ENCODE data around the gene GLI3. TPM values are rescaled to one million over a fixed set of nuclear protein-coding genes. Genes with fewer than 3 reads are reported as not detected.

GLI3 gene
- total RNA-seq = 2.2 TPM

GRCh38 chr7:42236976-42237810, at the start of gene GLI3:
Gene GLI3 (minus strand): TSS chr7:42237209. CDS start chr7:42223253, 13,956 bp downstream.
- peak; percentile 44 to 93 for DNase-seq (ENCODE audit: low spot score in 2 of 2)
- Histone ChIP-seq H3K4me3 (peak within 1 kb of the TSS; percentile 77 to 85), H3K4me1 (peaks cover 0 to 4% of the 10 kb centered on the region in 2 donors), H3K9me3 (no peaks in the 10 kb centered on the region), H3K27me3 (no peaks in the 10 kb centered on the region), H3K36me3 (no peaks in the 10 kb centered on the region), H3K27ac (peak within 1 kb of the TSS; percentile 90 to 98)
- TF ChIP-seq CTCF (IDR thresholded peaks at IDR 0.05) = peak; percentile 9 to 35 (median 21)
- intact Hi-C loops (cut with DNase I) = loop anchor here (1.0 to 10.0 kb wide), 6 partner anchors 26 to 1638 kb away; partner anchors contain the start of gene C7orf25

- Histone ChIP-seq H3K9me3 (no peaks in the 10 kb centered on the region), H3K27me3 (no peaks in the 10 kb centered on the region), H3K4me3 (no peak overlapping the region), H3K27ac (no peak overlapping the region), H3K4me1 (no peaks in the 10 kb centered on the region), H3K36me3 (no peaks in the 10 kb centered on the region)
- TF ChIP-seq CTCF (IDR thresholded peaks at IDR 0.05) = no peak
- no peak for DNase-seq (ENCODE audit: low spot score in 2 of 2)
- intact Hi-C loops (cut with DNase I) = no loop called here
Observed at GRCh38 chr7:42285383-42285824, 48.4 kb upstream of the GLI3 start.

- Histone ChIP-seq H3K4me3 (no peak overlapping the region), H3K9me3 (no peaks in the 10 kb centered on the region), H3K36me3 (no peaks in the 10 kb centered on the region), H3K27ac (no peak overlapping the region), H3K27me3 (no peaks in the 10 kb centered on the region), H3K4me1 (no peaks in the 10 kb centered on the region)
- intact Hi-C loops (cut with DNase I) = no loop called here
- no peak for DNase-seq (ENCODE audit: low spot score in 2 of 2)
- TF ChIP-seq CTCF (IDR thresholded peaks at IDR 0.05) = no peak
Observed at GRCh38 chr7:42283553-42283952, 46.5 kb upstream of the GLI3 start.

- intact Hi-C loops (cut with DNase I) = no loop called here
- TF ChIP-seq CTCF (IDR thresholded peaks at IDR 0.05) = no peak
- no peak overlapping the region for H3K4me3 ChIP-seq
- no peaks in the 10 kb centered on the region for H3K27me3 ChIP-seq
- H3K9me3 ChIP-seq = no peaks in the 10 kb centered on the region
- no peaks in the 10 kb centered on the region for H3K4me1 ChIP-seq
- no peak overlapping the region for H3K27ac ChIP-seq
- DNase-seq (ENCODE audit: low spot score in 2 of 2) = no peak
- no peaks in the 10 kb centered on the region for H3K36me3 ChIP-seq
Observed at GRCh38 chr7:42278344-42278743, 41.3 kb upstream of the GLI3 start.

- no peaks in the 10 kb centered on the region for H3K27me3 ChIP-seq
- no peaks in the 10 kb centered on the region for H3K36me3 ChIP-seq
- no peaks in the 10 kb centered on the region for H3K4me1 ChIP-seq
- H3K27ac ChIP-seq = no peak overlapping the region
- intact Hi-C loops (cut with DNase I) = no loop called here
- no peak for DNase-seq (ENCODE audit: low spot score in 2 of 2)
- no peaks in the 10 kb centered on the region for H3K9me3 ChIP-seq
- H3K4me3 ChIP-seq = no peak overlapping the region
- TF ChIP-seq CTCF (IDR thresholded peaks at IDR 0.05) = no peak
Observed at GRCh38 chr7:42274053-42274452, 37.0 kb upstream of the GLI3 start.
